Small intestine (tissue), 7 donors: ENCODE results near the gene ABHD15. TPM values are rescaled to one million over a fixed set of nuclear protein-coding genes. Genes with fewer than 3 reads are reported as not detected.

Experiments
- DNase-seq, 2 donors: peaks; one replicate each; pipeline versions ENCODE4 v3.0.0 to v3.0.0-alpha.2; 2013
- FAIRE-seq: peaks from 2 replicates; lab custom pipeline; 2012; peaks lifted over from hg19 to GRCh38; lab: Jason Lieb, UNC
- H3K27ac ChIP-seq, 3 donors: one replicate each; pipeline ENCODE4 v1.5.1; 2013; ENCODE audit warnings: low read length in 2 of 3, mild to moderate bottlenecking in 2 of 3, control low read depth in 1 of 3, inconsistent platforms in 1 of 3, low read depth in 1 of 3, moderate library complexity in 1 of 3
- H3K27me3 ChIP-seq, 3 donors: one replicate each; pipeline ENCODE4 v1.6.1; 2013; ENCODE audit warnings: low read length in 3 of 3, inconsistent platforms in 1 of 3; ENCODE audit not compliant: control insufficient read depth in 3 of 3, insufficient read depth in 3 of 3
- H3K36me3 ChIP-seq, 3 donors: one replicate each; pipeline ENCODE4 v1.6.1; 2013; ENCODE audit warnings: low read length in 3 of 3, inconsistent platforms in 1 of 3, low read depth in 1 of 3, mild to moderate bottlenecking in 1 of 3, moderate library complexity in 1 of 3; ENCODE audit not compliant: control insufficient read depth in 3 of 3, insufficient read depth in 2 of 3
- H3K4me1 ChIP-seq, 3 donors: one replicate each; pipeline ENCODE4 v1.6.1; 2013; ENCODE audit warnings: low read length in 2 of 3, inconsistent platforms in 1 of 3, low read depth in 1 of 3, mild to moderate bottlenecking in 1 of 3, moderate library complexity in 1 of 3; ENCODE audit not compliant: control insufficient read depth in 3 of 3, insufficient read depth in 2 of 3
- H3K4me3 ChIP-seq, 3 donors: one replicate each; pipeline ENCODE4 v1.5.1; 2013; ENCODE audit warnings: low read length in 3 of 3, control low read depth in 1 of 3, inconsistent platforms in 1 of 3, low read depth in 1 of 3, mild to moderate bottlenecking in 1 of 3, moderate library complexity in 1 of 3
- H3K9me3 ChIP-seq, 2 donors: one replicate each; pipeline ENCODE4 v1.6.1; 2013; ENCODE audit warnings: low read depth in 1 of 2, low read length in 1 of 2; ENCODE audit not compliant: control insufficient read depth in 2 of 2, insufficient read depth in 1 of 2
- WGBS, 3 donors: extraction: QIAGEN DNeasy Blood & Tissue Kit; methylation state at CpG; one replicate each; pipeline ENCODE4 v1.1.7; 2013; 5-methylcytosine and 5-hydroxymethylcytosine counted together
- polyA plus RNA-seq, 4 donors: library from polyadenylated mRNA; stranded (reverse) in 3 of 4; unstranded in 1 of 4; fragments of 200-250 nt in 3 of 4; fragments of 120-200 nt in 1 of 4; gene quantifications; one replicate each; pipeline versions ENCODE4 v1.2.1 to v1.2.3, GENCODE V29; 2013
- donor health status: healthy with polysubstance abuse.
- donor health status: control.
- donor health status: control.
- donor health status: Bipolar disorder and iron deficiency.
- donor health status: healthy.

Gene ABHD15
- polyA plus RNA-seq, 4 donors: 6.5 to 27.0 (median 9.0) TPM

DNA sequence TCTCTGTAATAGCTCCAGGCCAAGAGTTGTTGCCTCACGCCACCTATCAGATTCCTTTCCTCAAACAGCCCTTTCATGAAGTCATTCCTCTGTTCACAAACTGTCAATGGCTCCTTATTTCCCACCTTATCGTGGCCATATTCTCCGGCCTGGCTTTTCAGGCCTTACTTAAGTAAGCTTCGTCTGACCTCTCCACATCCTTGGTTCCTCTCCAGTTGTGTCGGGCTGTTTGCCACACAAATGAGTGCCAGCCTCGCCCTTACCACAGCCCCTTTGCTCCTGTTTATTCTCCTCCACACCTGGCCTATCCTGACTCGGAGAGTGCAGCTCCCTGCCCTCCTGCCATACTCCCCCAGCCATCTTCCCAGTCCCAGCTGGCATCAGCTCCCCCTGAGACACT is 3.7 kb upstream of the ABHD15 start:
- FAIRE-seq: no peak
- WGBS, 3 donors: 55 to 78% (median 67%) methylated on average over 7 of the region's 7 CpGs
- H3K4me3 ChIP-seq: no peak overlapping the region
- H3K27ac ChIP-seq: no peak overlapping the region
- no peaks in the 10 kb centered on the region for H3K9me3 ChIP-seq
- peaks cover 0 to 55% (median 5%) of the 10 kb centered on the region in 3 donors for H3K4me1 ChIP-seq
- peaks cover 0 to 5% (median 0%) of the 10 kb centered on the region in 3 donors for H3K27me3 ChIP-seq
- peaks cover 0 to 54% (median 2%) of the 10 kb centered on the region in 3 donors for H3K36me3 ChIP-seq
- no peak for DNase-seq

- H3K4me1 ChIP-seq: peaks cover 0 to 55% (median 10%) of the 10 kb centered on the region in 3 donors
Observed at GRCh38 chr17:29569245-29569950, 2.6 kb upstream of the ABHD15 start.

GRCh38 chr17:29568331-29569244 is 1.8 kb upstream of the ABHD15 start, which contains the start of gene TP53I13:
TP53I13 (plus strand) TSS chr17:29568701; CDS start chr17:29568759, 58 bp downstream.
- no peaks in the 10 kb centered on the region for H3K9me3 ChIP-seq
- DNase-seq (peak; percentile 89 to 96), FAIRE-seq (no peak)
- H3K27me3 ChIP-seq: peaks cover 0 to 8% (median 0%) of the 10 kb centered on the region in 3 donors
- H3K4me3 ChIP-seq: peak within 1 kb of the TSS; percentile 52 to 83 (median 79)
- H3K36me3 ChIP-seq: peaks cover 0 to 43% (median 0%) of the 10 kb centered on the region in 3 donors
- WGBS, 3 donors: 1% methylated on average over 50 to 85 of the region's 85 CpGs
- peaks cover 0 to 51% (median 10%) of the 10 kb centered on the region in 3 donors for H3K4me1 ChIP-seq
- peak within 1 kb of the TSS; percentile 86 to 99 (median 97) for H3K27ac ChIP-seq

More at GRCh38 chr17:29569245-29569950, 2.6 kb upstream of the ABHD15 start:
- no peak for DNase-seq
- Histone ChIP-seq H3K27me3 (peaks cover 0 to 8% (median 0%) of the 10 kb centered on the region in 3 donors), H3K9me3 (no peaks in the 10 kb centered on the region), H3K4me3 (peak overlapping the region in 2 of 3 donors; percentile 52 to 83), H3K27ac (peak overlapping the region; percentile 82 to 94 (median 85)), H3K36me3 (peaks cover 0 to 49% (median 2%) of the 10 kb centered on the region in 3 donors)
- no peak for FAIRE-seq
- WGBS, 3 donors: 63 to 72% (median 65%) methylated on average over 14 of the region's 14 CpGs

DNA sequence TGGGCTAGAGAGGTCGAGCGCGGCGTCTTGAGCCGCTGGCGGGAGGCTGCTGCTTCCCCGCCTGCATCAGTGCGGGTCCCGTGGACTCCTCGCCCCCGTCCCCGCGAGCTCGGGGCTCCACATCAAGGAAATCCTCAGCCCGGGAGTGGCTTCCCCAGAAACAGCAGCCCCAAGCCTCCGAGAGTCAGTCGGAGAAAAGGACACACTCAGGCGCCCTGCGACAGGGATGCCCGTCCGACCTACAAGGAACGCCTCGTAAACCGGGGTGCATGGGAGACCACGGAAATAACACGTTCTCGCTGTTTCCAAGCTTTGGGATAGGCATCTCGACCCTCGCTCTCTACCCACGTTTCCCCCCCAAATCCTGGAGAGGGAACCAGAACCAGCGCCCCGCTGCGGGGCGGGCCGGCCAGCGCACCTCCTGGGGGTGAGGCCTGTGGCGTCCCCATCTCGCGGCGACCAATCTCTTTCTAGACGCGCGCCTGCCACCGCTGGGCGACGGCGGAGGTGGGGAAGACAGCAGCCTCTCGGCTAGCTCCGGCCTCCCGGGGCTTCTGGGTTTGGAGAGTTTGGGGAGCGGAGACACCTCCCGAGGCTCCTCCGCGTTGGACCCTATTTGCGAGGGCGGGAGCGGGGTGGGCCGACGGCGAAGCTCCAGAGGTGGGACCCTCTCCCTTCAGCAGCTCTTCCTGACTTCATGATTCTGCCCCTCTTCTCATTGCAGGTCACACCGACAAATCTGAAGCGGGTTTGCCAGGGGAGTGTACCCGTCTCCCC is 905 bp upstream of the ABHD15 start:
- peaks cover 0 to 43% (median 8%) of the 10 kb centered on the region in 3 donors for H3K4me1 ChIP-seq

GRCh38 chr17:29567304-29567553 is 392 bp upstream of the ABHD15 start:
- WGBS, 3 donors: 0% methylated on average over 17 to 27 of the region's 27 CpGs
- FAIRE-seq: no peak
- H3K27me3 ChIP-seq: peaks cover 0 to 8% (median 0%) of the 10 kb centered on the region in 3 donors
- peak overlapping the region; percentile 86 to 99 (median 97) for H3K27ac ChIP-seq
- H3K36me3 ChIP-seq: peaks cover 0 to 43% (median 5%) of the 10 kb centered on the region in 3 donors
- peaks cover 0 to 43% (median 8%) of the 10 kb centered on the region in 3 donors for H3K4me1 ChIP-seq
- DNase-seq: no peak
- peak overlapping the region; percentile 52 to 74 (median 68) for H3K4me3 ChIP-seq
- H3K9me3 ChIP-seq: no peaks in the 10 kb centered on the region

More for the DNA sequence above, 905 bp upstream of the ABHD15 start:
- 0 to 1% (median 1%) methylated on average over 61 to 63 of the region's 63 CpGs for WGBS, 3 donors
- FAIRE-seq (no peak), DNase-seq (peak; percentile 66 to 82)
- Histone ChIP-seq H3K36me3 (peaks cover 0 to 41% (median 0%) of the 10 kb centered on the region in 3 donors), H3K27me3 (peaks cover 0 to 8% (median 0%) of the 10 kb centered on the region in 3 donors), H3K4me3 (peak overlapping the region; percentile 52 to 74 (median 68)), H3K9me3 (no peaks in the 10 kb centered on the region), H3K27ac (peak overlapping the region; percentile 86 to 99 (median 97))

DNA sequence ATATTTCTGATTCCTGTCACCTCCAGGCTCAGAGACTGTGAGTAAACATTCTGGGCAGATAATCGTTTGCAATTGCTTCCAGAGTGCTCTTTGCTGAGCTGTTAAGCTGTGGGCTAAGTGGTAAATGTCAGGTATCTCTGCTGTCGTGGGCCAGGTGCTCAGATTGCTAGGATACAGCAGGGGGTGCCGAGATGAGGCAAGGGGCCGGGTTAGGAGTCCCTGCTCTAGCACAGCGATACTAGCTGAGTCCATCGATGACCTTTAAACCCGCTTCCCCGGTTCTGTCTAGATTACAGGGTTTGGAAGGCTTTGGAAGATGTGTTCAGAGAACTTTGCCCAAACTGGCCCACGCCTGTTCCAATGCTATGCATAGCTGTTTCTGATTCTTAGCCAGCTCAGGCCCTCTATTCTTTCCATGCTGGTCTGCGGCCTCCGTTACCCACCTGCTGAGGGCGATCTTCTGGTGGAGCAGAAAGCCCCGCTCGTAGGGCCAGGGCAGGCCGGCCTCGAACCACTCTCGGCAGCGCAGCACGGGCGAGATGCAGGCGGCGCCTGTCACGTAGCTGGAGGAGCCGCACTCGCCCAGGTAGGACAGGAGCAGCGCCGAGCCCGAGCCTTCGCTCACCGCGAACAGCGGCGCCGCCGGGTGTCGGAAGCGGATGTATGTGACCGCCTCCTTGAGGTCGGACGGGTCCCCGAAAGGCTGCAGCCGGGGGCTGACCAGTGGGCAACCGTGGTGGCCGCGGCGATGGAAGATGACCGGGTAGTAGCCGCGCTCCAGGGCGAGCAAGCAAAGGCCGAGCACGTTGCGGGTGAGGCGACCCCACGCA is 979 bp downstream of the ABHD15 start:
- H3K27ac ChIP-seq: peak overlapping the region; percentile 74 to 97 (median 75)
- peaks cover 0 to 41% (median 9%) of the 10 kb centered on the region in 3 donors for H3K36me3 ChIP-seq
- no peak for FAIRE-seq
- H3K9me3 ChIP-seq: no peaks in the 10 kb centered on the region
- peak; percentile 73 to 86 for DNase-seq
- WGBS, 3 donors: 2 to 14% (median 6%) methylated on average over 41 to 55 of the region's 55 CpGs
- H3K4me3 ChIP-seq: peak overlapping the region; percentile 52 to 68 (median 57)
- peaks cover 0 to 8% (median 0%) of the 10 kb centered on the region in 3 donors for H3K27me3 ChIP-seq
- peaks cover 0 to 39% (median 8%) of the 10 kb centered on the region in 3 donors for H3K4me1 ChIP-seq

DNA sequence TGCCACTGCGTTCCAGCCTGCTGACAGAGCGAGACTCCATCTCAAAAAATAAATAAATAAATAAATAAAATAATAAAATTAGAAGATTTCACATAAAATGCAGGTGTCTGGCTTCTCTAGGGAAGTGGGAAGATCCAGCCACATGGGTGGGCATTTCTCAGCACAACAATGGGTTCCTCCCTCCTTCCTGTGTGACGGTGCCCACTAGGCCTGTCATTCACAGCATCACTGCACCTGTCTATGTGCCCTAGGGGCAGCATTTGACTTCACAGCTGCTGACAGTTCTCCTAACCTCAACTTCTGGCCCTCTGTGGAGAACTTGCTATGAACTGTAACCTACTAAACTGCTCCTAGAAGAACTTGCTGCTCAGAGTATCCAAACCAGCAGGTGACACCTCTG is 3.0 kb downstream of the ABHD15 start:
- H3K4me3 ChIP-seq: no peak overlapping the region
- no peak for DNase-seq
- H3K4me1 ChIP-seq: peaks cover 0 to 29% (median 6%) of the 10 kb centered on the region in 3 donors
- no peak for FAIRE-seq
- H3K36me3 ChIP-seq: peaks cover 0 to 31% (median 9%) of the 10 kb centered on the region in 3 donors
- H3K9me3 ChIP-seq: no peaks in the 10 kb centered on the region
- no peak overlapping the region for H3K27ac ChIP-seq
- peaks cover 0 to 8% (median 0%) of the 10 kb centered on the region in 3 donors for H3K27me3 ChIP-seq
- WGBS, 3 donors: 93 to 100% (median 98%) methylated on average over 3 of the region's 3 CpGs
